SK-N-SH (cell line): Measurements from ENCODE around the gene PCBD2. TPM values are rescaled to one million over a fixed set of nuclear protein-coding genes. Genes with fewer than 3 reads are reported as not detected.

Source experiments
- CTCF ChIA-PET: fragments of 300-600, 350-600 bp; formaldehyde crosslinking; extraction: SDS; loops from one replicate; lab custom pipeline; 2021; lab: Yijun Ruan, JAX
- POLR2A ChIA-PET: fragments of 350-600 bp; sonication (Branson Sonifier 250); formaldehyde crosslinking; extraction: SDS; loops from one replicate; lab custom pipeline; 2020; ENCODE audit warnings: antibody characterized with exemption, inconsistent platforms; lab: Yijun Ruan, JAX
- DNase-seq: peaks from one replicate; pipeline ENCODE4 v3.0.0; 2012
- H2AFZ ChIP-seq: fragments of 200-600 bp; sonication (generic); 2 replicates; pipeline ENCODE4 v1.8.1; 2016; ENCODE audit warnings: antibody characterized with exemption, mild to moderate bottlenecking, low read depth
- H3F3A ChIP-seq: fragments of 200-600 bp; sonication (generic); replicated peaks from 2 replicates; pipeline ENCODE3; 2016; ENCODE audit warnings: antibody characterized with exemption, mild to moderate bottlenecking; ENCODE audit not compliant: insufficient read depth
- H3K27ac ChIP-seq, 2 experiments: fragments of 200-500 bp in 1 of 2; fragments of 200-600 bp in 1 of 2; sonication (Bioruptor generic) in 1 of 2; sonication (generic), shearing (Covaris generic) in 1 of 2; 2 replicates each; pipeline versions ENCODE4 v1.5.1 to v1.6.1; 2014 to 2016; ENCODE audit warnings: low read depth in 2 of 2, inconsistent platforms in 1 of 2, low read length in 1 of 2, mild to moderate bottlenecking in 1 of 2, mixed read lengths in 1 of 2
- H3K27me3 ChIP-seq: fragments of 200-600 bp; sonication (generic), shearing (Covaris generic); 2 replicates; pipeline ENCODE4 v1.6.1; 2016; ENCODE audit warnings: mixed run types; ENCODE audit not compliant: insufficient read depth
- H3K36me3 ChIP-seq, 2 experiments: fragments of 200-500 bp in 1 of 2; fragments of 200-600 bp in 1 of 2; sonication (Bioruptor generic) in 1 of 2; sonication (generic) in 1 of 2; replicated peaks in 1 of 2; 2 replicates each; pipeline versions ENCODE3 to v1.5.1; 2014 to 2016; ENCODE audit warnings: low read length in 1 of 2, mild to moderate bottlenecking in 1 of 2; ENCODE audit not compliant: insufficient read depth in 2 of 2, control insufficient read depth in 1 of 2
- H3K4me1 ChIP-seq, 2 experiments: fragments of 200-500 bp in 1 of 2; fragments of 200-600 bp in 1 of 2; sonication (Bioruptor generic) in 1 of 2; sonication (generic), shearing (Covaris generic) in 1 of 2; 2 replicates each; pipeline versions ENCODE4 v1.5.1 to v1.6.1; 2014 to 2016; ENCODE audit warnings: low read depth in 1 of 2, low read length in 1 of 2, mixed run types in 1 of 2; ENCODE audit not compliant: insufficient read depth in 2 of 2, control insufficient read depth in 1 of 2
- H3K4me2 ChIP-seq: fragments of 200-600 bp; sonication (generic), shearing (Covaris generic); 2 replicates; pipeline ENCODE4 v1.6.1; 2017; ENCODE audit warnings: mixed run types
- H3K4me3 ChIP-seq, 2 experiments: fragments of 200-500 bp in 1 of 2; fragments of 200-600 bp in 1 of 2; sonication (Bioruptor generic) in 1 of 2; sonication (generic), shearing (Covaris generic) in 1 of 2; 2 replicates each; pipeline versions ENCODE4 v1.5.1 to v1.8.1; 2014 to 2016; ENCODE audit warnings: low read depth in 2 of 2, inconsistent platforms in 1 of 2, low read length in 1 of 2, mild to moderate bottlenecking in 1 of 2, mixed read lengths in 1 of 2, moderate library complexity in 1 of 2
- H3K79me2 ChIP-seq: fragments of 200-600 bp; sonication (generic); 2 replicates; pipeline ENCODE4 v1.8.1; 2017; ENCODE audit warnings: mild to moderate bottlenecking; ENCODE audit not compliant: insufficient read depth
- H3K9ac ChIP-seq: fragments of 200-600 bp; sonication (generic); 2 replicates; pipeline ENCODE4 v1.6.1; 2017; ENCODE audit warnings: mixed run types
- H3K9me2 ChIP-seq: fragments of 200-600 bp; sonication (generic); 2 replicates; pipeline ENCODE4 v1.6.1; 2017; ENCODE audit warnings: mixed run types
- H3K9me3 ChIP-seq: fragments of 200-600 bp; sonication (generic); 2 replicates; pipeline ENCODE4 v1.6.1; 2017; ENCODE audit warnings: mixed run types, mild to moderate bottlenecking, moderate library complexity
- H4K20me1 ChIP-seq: fragments of 200-600 bp; sonication (generic); 2 replicates; pipeline ENCODE4 v1.6.1; 2017; ENCODE audit warnings: mild to moderate bottlenecking, mixed run types; ENCODE audit not compliant: insufficient read depth
- CTCF ChIP-seq: fragments of 200-600 bp; sonication (generic); IDR thresholded peaks from 2 replicates; pipeline ENCODE4 v1.6.1; 2017; ENCODE audit warnings: antibody characterized with exemption, mild to moderate bottlenecking, moderate library complexity
- EP300 ChIP-seq, 2 experiments: IDR thresholded peaks; 2 replicates each; pipeline versions ENCODE4 v1.4.0 to v1.6.1; 2012; ENCODE audit warnings: borderline replicate concordance in 1 of 2, low read depth in 1 of 2, low read length in 1 of 2
- FOSL2 ChIP-seq: IDR thresholded peaks from 2 replicates; pipeline ENCODE4 v1.4.0; 2012; ENCODE audit warnings: low read depth, mild to moderate bottlenecking, moderate library complexity, borderline replicate concordance
- FOXM1 ChIP-seq: IDR thresholded peaks from 2 replicates; pipeline ENCODE4 v1.4.0; 2012; ENCODE audit warnings: low read depth, mild to moderate bottlenecking
- GABPA ChIP-seq: IDR thresholded peaks from 2 replicates; pipeline ENCODE4 v1.4.0; 2012; ENCODE audit warnings: low read depth, mild to moderate bottlenecking
- MAX ChIP-seq: IDR thresholded peaks from 2 replicates; pipeline ENCODE4 v1.4.0; 2012; ENCODE audit warnings: low read depth
- RAD21 ChIP-seq: IDR thresholded peaks from 2 replicates; pipeline ENCODE4 v1.6.1; 2012; ENCODE audit warnings: mild to moderate bottlenecking, low read length
- SMC3 ChIP-seq: IDR thresholded peaks from 2 replicates; pipeline ENCODE4 v1.6.1; 2012; ENCODE audit warnings: low read depth, low read length, improper control_type of control experiment
- TAF1 ChIP-seq: IDR thresholded peaks from 2 replicates; pipeline ENCODE4 v1.6.1; 2012; ENCODE audit warnings: low read depth, mild to moderate bottlenecking, low read length, moderate library complexity, borderline replicate concordance
- TEAD4 ChIP-seq: IDR thresholded peaks from 2 replicates; pipeline ENCODE4 v1.4.0; 2012; ENCODE audit warnings: mild to moderate bottlenecking, borderline replicate concordance; ENCODE audit not compliant: insufficient read depth
- USF2 ChIP-seq: fragments of 150-350 bp; IDR thresholded peaks from 2 replicates; pipeline ENCODE4 v1.6.1; 2017; ENCODE audit warnings: antibody characterized with exemption, low read length, low read depth, borderline replicate concordance
- WGBS: methylation state at CpG from one replicate; pipeline ENCODE4 v1.1.6; 2017; ENCODE audit warnings: low lambda C conversion rate; 5-methylcytosine and 5-hydroxymethylcytosine counted together
- polyA plus RNA-seq, 3 experiments: library from polyadenylated mRNA; depleted of rRNA; stranded (reverse); fragments of >200 nt; gene quantifications; 2 replicates each; pipeline ENCODE4 v1.2.3, GENCODE V29; 2012

Gene PCBD2
- polyA plus RNA-seq, 1 of the 3 experiments (the other 2 are of a cell fraction) = 5.1 TPM

GRCh38 chr5:134902071-134902801 lies 2.7 kb upstream of the PCBD2 start:
- WGBS = 80% methylated on average over 10 of the region's 10 CpGs
- Histone ChIP-seq H3K27ac (no peak overlapping the region), H3F3A (peaks cover 21% of the 10 kb centered on the region), H3K27me3 (no peaks in the 10 kb centered on the region), H2AFZ (no peak overlapping the region), H3K9me3 (no peaks in the 10 kb centered on the region), H3K79me2 (peaks cover 10% of the 10 kb centered on the region), H3K9ac (no peak overlapping the region), H3K9me2 (no peaks in the 10 kb centered on the region), H3K4me1 (no peaks in the 10 kb centered on the region), H4K20me1 (no peaks in the 10 kb centered on the region), H3K36me3 (peaks cover 6 to 43% of the 10 kb centered on the region in 2 experiments), H3K4me2 (no peak overlapping the region), H3K4me3 (no peak overlapping the region)
- no peak for DNase-seq
- peak; percentile 13; the same call in 1 of the 2 replicates for TF ChIP-seq FOSL2
- no peak for TF ChIP-seq TAF1
- CTCF ChIA-PET = interaction anchor here (1.2 kb wide), 1 partner anchor 140 kb away, joined by 3 read pairs; no protein-coding TSS in a partner anchor
- POLR2A ChIA-PET = no interaction called here

- Histone ChIP-seq H3K9me3 (no peaks in the 10 kb centered on the region), H3K9ac (peak overlapping the region; percentile 93), H3K27ac (peak overlapping the region; percentile 87 to 88), H3K9me2 (no peaks in the 10 kb centered on the region), H3K4me2 (peak overlapping the region; percentile 86), H3K27me3 (no peaks in the 10 kb centered on the region), H3K79me2 (peaks cover 10% of the 10 kb centered on the region), H4K20me1 (no peaks in the 10 kb centered on the region), H3K36me3 (peaks cover 3 to 14% of the 10 kb centered on the region in 2 experiments), H3K4me1 (no peaks in the 10 kb centered on the region), H3K4me3 (peak overlapping the region; percentile 60 to 78), H3F3A (peaks cover 17% of the 10 kb centered on the region), H2AFZ (peak overlapping the region; percentile 90)
- DNase-seq = peak; percentile 66
- TF ChIP-seq CTCF (peak; percentile 90), MAX (0 out of 2 replicates have a peak, but pooled peaks have one; percentile 37), FOXM1 (peak; percentile 82; the same call in 1 of the 2 replicates), TEAD4 (no peak), TAF1 (no peak), USF2 (no peak), RAD21 (peak; percentile 71), FOSL2 (no peak), GABPA (peak; percentile 52), EP300 (IDR thresholded peaks at IDR 0.05; ENCODE audit: borderline replicate concordance in 1 of 2, low read depth in 1 of 2, low read length in 1 of 2) (0 out of 4 replicates have a peak, but pooled peaks of 1 of the 2 experiments have one; percentile 11), SMC3 (peak; percentile 38)
- POLR2A ChIA-PET = interaction anchor here (0.5 to 2.5 kb wide), 11 partner anchors 11 to 332 kb away, joined by 3 to 17 read pairs (median 4); partner anchors contain the start of genes C5orf24, CAMLG, DDX46 and TXNDC15
- CTCF ChIA-PET = interaction anchor here (0.7 to 2.9 kb wide), 57 partner anchors 11 to 534 kb away, joined by 3 to 25 read pairs (median 4); partner anchors contain the start of genes C5orf24, CAMLG, DDX46 and PITX1
- 2% methylated on average over 35 of the region's 54 CpGs for WGBS
Measured at GRCh38 chr5:134905246-134905996, 490 bp downstream of the PCBD2 start.
